ENCODE data around the gene CHRNE.
"Not testable (repeated sequence)": the region's sequence is repeated elsewhere in the genome, so short reads cannot be mapped to it uniquely, and the experiment has no call there.

The CHRNE gene

GRCh38 chr17:4906642-4907041 is 3.7 kb upstream of the CHRNE start:
- not testable (repeated sequence) for DNase-seq (ENCODE audit: low read depth)

DNA sequence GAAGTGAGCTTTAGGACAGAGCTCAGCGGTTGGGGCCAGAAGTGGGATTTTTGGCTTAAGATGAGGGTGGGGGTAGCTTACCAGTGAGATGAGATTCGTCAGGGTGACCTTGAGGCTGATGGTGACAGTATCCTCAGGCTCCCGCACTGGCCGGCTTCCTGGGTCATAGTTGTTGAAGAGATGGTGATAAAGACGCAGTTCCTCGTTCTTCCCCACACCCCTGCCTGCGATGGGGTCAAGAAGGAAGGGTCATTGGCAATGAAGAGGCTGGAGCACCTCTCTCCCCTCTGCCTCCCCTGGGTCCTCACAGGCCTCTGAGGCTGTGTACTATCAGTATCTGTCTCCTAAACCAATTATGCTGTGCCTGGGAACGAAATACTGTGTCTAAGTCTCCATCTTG is 358 bp downstream of the CHRNE start:
- no peak for DNase-seq (ENCODE audit: low read depth)

DNA sequence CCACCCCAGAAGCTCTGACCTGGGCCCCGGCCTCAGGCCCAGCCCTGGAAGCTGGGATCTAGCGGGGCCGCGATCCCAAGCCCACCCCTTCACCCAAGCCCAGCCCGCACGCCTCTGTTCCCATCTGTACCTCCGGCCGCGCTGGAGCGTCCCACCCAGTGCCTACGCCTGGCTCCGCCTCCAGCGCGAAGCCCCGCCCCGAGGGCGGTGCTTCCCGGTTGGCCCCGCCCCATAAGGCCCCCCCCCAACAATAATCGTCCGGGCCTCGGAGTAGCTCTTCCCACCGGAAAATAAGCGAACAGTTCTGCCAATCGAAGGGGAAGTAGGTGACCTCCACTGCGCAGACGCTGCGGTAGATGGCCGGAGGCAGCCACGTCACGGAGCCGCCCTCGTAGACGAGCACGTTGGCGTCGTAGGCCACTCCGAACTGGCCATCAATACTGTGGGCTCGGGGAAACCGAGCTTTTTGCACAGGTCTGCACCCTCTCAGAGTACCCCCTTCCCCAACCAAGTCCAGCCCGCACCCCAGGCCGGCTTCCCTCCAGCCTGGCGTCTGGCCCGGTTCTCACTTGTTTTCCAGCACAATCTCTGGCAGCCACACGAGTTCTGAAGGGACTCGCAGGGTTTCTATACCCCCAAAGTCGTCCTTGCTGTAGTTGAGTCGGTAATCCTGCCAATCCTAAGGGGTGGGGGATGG is 1.1 kb downstream of the CHRNE start:
- no peak for DNase-seq (ENCODE audit: low read depth)

DNA sequence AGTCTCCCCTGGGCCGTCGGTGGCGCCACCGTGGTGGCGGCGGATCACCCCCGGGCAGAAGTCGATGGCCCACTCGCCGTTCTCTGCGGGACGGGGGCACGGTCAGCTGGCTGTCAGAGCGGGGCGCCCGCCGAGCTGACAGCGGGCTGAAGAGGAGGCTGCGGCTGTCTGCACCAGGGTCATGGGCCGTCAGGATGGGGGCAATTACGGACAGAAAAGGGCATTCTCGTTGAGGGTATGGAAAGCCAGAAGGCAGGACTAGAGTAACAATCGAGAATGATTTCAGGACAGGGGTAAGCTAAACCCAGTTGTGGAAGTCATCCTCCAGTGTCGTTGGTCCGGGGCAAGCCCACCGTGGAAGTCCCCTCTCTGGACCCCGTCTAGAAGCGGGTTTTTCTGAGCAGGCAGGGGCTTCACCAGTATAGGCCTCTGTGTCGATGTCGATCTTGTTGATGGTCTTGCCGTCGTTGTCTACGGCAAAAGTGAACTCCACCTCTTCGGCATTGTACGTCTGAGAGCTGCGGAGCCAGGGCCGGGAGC is 1.7 kb downstream of the CHRNE start:
- DNase-seq (ENCODE audit: low read depth), result no peak

GRCh38 chr17:4900231-4901107 is 2.4 kb downstream of the CHRNE start:
- DNase-seq (ENCODE audit: low read depth), result no peak

GRCh38 chr17:4899341-4900230 is 3.3 kb downstream of the CHRNE start, which contains the start of gene C17orf107:
C17orf107 (plus strand) TSS chr17:4899536; CDS start chr17:4899763, 227 bp downstream.
- DNase-seq (ENCODE audit: low read depth), result peak; percentile 86

GRCh38 chr17:4898927-4899326 is 4.0 kb downstream of the CHRNE start:
- DNase-seq (ENCODE audit: low read depth), result no peak

- no peak for DNase-seq (ENCODE audit: low read depth)
Observed at GRCh38 chr17:4898351-4898750, 4.5 kb downstream of the CHRNE start.

GRCh38 chr17:4897785-4898184 is 5.1 kb downstream of the CHRNE start:
- no peak for DNase-seq (ENCODE audit: low read depth)

DNA sequence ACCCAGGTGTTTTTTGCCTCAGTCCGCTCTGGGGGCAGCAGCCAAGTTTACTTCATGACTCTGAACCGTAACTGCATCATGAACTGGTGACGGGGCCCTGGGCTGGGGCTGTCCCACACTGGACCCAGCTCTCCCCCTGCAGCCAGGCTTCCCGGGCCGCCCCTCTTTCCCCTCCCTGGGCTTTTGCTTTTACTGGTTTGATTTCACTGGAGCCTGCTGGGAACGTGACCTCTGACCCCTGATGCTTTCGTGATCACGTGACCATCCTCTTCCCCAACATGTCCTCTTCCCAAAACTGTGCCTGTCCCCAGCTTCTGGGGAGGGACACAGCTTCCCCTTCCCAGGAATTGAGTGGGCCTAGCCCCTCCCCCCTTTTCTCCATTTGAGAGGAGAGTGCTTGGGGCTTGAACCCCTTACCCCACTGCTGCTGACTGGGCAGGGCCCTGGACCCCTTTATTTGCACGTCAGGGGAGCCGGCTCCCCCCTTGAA is 5.7 kb downstream of the CHRNE start:
- no peak for DNase-seq (ENCODE audit: low read depth)

- no peak for DNase-seq (ENCODE audit: low read depth)
Observed at GRCh38 chr17:4896332-4897197, 6.3 kb downstream of the CHRNE start.

- no peak for DNase-seq (ENCODE audit: low read depth)
Observed at GRCh38 chr17:4895657-4896331, 7.1 kb downstream of the CHRNE start.

GRCh38 chr17:4895121-4895520 is 7.8 kb downstream of the CHRNE start:
- DNase-seq (ENCODE audit: low read depth), result no peak

GRCh38 chr17:4893721-4894560 is 9.0 kb downstream of the CHRNE start:
- DNase-seq (ENCODE audit: low read depth), result no peak

DNA sequence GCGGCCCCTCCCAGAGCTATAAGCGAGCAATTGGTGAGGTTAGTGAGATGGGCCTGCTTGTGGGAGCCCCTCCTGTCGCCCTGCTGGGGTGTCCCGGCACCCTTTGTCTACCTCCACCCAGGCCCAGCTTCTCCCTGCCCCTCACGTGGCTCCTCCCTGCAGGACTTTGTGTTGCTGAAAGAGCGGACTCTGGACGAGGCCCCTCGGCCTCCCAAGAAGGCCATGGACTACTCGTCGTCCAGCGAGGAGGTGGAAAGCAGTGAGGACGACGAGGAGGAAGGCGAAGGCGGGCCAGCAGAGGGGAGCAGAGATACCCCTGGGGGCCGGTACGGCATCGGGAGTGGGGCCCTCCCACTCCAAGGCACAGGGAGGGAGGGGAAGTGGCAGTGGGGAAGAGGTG is 9.6 kb downstream of the CHRNE start:
- no peak for DNase-seq (ENCODE audit: low read depth)

- no peak for DNase-seq (ENCODE audit: low read depth)
Observed at GRCh38 chr17:4892499-4893221, 10.2 kb downstream of the CHRNE start.

DNA sequence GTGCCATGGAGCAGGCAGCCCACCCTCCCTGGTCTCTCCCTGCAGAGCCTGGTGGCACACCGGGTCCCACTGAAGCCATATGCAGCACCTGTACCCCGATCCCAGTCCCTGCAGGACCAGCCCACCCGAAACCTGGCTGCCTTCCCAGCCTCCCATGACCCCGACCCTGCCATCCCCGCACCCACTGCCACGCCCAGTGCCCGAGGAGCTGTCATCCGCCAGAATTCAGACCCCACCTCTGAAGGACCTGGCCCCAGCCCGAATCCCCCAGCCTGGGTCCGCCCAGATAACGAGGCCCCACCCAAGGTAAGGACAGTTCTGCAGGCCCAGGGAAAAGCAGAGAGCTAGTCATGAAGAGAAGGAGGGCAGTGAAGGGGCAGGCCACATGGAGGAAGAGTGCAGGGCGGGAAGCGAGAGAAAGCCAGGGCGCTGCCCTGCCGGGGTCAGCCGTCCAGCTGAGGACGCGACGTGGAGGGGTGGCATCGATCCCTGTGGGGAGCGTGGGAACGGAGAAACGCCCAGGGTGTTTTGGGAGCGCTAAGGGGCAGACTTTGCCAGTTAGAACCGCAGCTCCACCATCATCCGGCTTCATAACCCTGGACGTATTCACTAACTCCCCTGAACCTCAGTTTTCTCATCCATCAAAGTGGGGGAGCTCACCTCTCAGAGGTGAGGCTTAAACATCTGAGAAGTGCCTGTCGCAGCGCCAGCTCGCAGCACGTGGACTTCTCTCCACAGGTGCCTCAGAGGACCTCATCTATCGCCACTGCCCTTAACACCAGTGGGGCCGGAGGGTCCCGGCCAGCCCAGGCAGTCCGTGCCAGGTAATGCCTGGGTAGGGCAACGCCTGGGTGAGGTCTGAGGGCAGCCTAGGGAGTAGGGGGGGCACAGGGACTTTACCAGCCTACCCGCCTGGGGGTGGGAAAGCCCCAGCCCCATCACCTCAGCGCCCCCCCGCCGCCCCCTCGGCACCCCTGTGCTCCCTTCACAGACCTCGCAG is 11.2 kb downstream of the CHRNE start:
- DNase-seq (ENCODE audit: low read depth), result no peak

All from stimulated activated CD8-positive, alpha-beta memory T cell treated with anti-CD3 and anti-CD28 coated beads, Interleukin-12 subunit alpha, Interleukin-12 subunit beta, amount 100 ng/mL, for 1 hour (primary cell).